RKO (cell line): Measurements from ENCODE around the gene LRRC2.
A peak's percentile ranks its signal among the peaks of the same experiment; 100 is the strongest.
"Not testable (repeated sequence)": the region's sequence is repeated elsewhere in the genome, so short reads cannot be mapped to it uniquely, and the experiment has no call there.

Experiments
- DNase-seq: peaks from one replicate; pipeline ENCODE4 v3.0.0-alpha.2; 2016; ENCODE audit warnings: low spot score

LRRC2 gene

GRCh38 chr3:46497556-46498265 lies 68.4 kb downstream of the LRRC2 start, which contains the start of gene RTP3:
Gene RTP3, plus strand, starts transcription at chr3:46497976. Its CDS starts 87 bp downstream, at chr3:46498063.
- no peak for DNase-seq

GRCh38 chr3:46496746-46497555 lies 69.2 kb downstream of the LRRC2 start:
- no peak for DNase-seq

DNA sequence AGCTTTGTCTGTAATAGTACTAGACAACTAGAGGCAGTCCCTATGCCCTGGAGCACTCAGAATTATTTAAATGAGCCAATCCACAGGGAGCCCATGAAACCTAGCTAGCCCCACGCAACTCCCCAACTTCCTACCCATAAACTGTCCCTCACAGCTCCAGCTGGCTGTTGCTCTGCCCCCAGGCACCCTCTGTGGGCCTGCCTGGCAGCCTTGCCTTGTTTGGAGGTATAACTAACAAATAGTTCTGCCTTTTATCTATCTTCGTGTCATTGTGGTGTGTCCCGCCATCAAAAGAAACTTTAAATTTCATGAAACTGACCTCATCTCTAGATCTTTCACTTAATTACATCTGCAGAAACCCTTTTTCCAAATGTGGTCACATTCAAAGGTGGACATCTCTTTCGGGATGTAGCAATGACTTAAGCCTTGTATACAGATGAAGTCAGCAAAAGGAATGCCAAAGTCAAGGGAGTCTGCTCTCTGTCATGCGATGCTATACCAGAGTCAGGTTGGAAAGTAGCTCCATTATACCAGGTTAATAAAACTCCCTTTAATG lies 70.1 kb downstream of the LRRC2 start:
- DNase-seq, result no peak

GRCh38 chr3:46494491-46494890 lies 71.6 kb downstream of the LRRC2 start:
- DNase-seq, result not testable (repeated sequence)

GRCh38 chr3:46492890-46493547 lies 73.1 kb downstream of the LRRC2 start:
- DNase-seq, result no peak

DNA sequence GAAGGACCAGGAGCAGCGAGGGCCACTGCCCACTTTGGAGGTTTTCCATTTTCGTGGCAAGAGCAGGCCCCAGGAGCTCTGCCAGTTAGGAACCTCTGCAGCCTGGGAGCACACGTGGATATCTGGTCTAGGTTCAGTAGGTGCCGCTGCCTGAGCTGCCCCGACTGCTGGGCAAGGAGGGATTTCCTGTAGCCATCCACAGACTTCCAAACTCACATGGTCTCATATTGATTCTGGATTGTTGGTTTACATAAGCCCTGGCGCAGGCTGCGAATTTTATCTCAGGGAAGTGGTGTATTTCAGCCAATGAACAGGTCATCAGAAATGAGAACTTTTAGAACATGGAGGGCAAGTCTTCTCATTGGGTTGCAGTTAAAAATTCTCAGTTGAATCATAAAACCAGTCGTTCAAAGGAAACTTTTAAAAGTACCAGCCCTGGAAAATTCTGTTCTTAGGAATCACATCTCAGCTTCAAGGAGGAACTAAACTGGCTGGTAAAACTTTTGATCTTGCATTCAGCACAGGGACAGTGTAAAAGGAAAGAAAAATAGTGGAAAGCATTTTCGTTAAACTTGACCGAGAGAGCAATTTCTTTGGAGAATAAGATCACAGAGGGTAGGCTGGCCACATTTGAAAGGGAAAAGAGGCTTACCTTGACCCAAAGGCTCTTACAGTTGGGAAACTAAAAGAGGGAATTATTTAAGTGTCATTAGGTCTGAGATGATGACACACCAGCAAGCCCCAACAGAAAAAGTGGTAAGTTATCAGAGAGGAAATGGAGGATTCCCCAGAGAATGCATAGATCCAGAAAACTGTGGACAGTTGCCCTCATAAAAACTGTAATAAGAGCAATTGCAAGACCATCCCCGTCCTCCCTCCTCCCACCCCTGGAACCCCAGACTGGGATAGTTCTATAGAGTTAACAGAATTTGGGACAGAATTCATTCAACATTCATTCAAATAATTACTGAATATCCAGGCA lies 74.7 kb downstream of the LRRC2 start:
- DNase-seq, result no peak

GRCh38 chr3:46490338-46491084 lies 75.6 kb downstream of the LRRC2 start:
- no peak for DNase-seq

- no peak for DNase-seq
Measured at GRCh38 chr3:46489875-46490274, 76.2 kb downstream of the LRRC2 start.

- DNase-seq, result no peak
Measured at GRCh38 chr3:46489381-46489780, 76.7 kb downstream of the LRRC2 start.

DNA sequence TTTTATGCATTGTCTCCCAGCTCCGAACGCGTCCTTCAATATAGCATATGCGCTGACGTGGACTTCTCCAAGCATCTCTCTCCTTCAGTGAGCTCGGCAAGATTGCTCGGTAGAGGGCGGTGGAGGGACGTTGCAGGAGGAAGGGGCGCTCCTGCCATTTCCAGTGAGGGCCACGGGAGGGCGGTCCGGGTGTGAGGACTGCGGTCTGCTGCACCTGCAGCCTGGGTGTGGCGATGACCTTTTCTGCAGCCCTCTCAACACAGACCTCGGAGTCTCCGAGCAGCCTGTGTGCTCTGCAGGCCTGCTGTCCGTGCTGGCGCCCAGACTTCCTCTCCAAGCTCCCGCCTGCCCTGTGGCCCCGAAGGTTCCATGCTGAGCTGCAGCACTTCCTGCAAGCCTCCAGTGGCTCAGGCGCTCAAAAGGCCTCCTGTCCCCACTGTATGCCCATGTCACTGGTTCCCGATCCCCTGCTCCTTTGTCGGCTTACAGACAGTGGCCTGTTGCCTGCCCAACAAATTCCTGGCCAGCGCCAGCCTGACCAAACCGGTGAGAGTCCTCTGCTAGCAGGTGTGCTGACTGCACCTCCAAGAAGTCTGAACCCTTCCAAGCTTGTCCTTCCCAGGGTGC lies 77.3 kb downstream of the LRRC2 start:
- DNase-seq, result peak; percentile 81

GRCh38 chr3:46485779-46486175 lies 80.3 kb downstream of the LRRC2 start:
- no peak for DNase-seq

DNA sequence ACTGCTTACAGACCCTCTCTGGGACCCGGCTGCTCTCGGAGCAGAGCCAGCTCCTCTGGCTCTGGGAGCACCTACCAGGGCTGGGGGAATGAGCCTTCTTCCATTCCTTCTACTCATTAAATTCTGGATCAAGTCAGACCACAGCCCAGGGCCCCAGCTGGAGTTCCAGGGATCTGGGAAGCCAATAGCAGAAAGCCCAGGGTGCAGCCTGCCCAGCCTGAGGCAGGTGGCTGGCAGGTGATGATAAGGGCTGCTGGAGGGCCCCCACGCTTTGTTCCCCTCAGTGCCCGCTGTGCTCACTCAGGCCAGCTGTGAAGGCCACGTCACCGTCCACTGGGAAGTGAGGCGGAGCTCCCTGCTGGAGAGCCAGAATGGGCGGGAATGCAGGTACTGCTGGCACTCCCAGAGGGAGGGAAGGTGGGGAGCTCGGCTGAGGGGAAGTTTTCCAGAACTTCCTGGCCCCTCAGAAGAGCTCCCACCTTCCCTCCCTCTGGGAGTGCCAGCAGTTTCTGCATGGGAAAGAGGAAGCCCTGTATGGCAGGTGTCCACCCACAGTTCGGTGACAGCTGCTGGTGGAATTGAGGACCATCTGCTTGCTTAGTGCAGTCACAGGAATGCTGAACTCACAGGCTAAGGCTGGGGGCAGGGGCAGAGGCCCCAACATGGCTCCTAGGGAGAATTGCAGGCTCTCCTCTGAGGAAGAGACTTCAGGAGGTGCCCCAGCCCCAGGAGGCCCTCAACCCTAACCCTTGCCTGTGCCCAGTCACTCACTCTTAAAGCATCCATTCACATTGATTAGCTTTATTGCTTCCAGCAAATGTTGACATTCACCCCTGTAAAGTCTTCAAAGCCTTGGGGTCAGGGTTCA lies 81.0 kb downstream of the LRRC2 start:
- DNase-seq, result no peak

DNA sequence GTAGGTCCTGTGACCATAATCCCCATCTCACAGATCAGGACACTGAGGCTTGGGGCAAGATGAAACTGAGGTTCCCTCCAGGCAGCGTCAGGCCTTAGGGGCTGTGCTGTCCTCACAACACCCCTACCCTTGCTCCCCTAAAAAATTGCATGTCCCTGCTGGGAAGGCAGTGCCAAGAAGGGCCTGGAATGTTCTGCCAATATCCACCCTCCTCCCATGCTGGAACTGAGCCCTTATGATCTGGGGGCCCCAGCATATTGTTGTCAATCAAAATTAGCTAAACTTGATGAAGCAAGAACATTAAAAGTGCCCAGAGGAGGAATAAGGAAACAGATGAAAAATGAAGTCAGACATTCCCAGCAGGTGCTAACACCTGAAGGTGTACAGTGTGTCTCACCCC lies 81.7 kb downstream of the LRRC2 start:
- DNase-seq, result no peak

- no peak for DNase-seq
Measured at GRCh38 chr3:46483825-46484224, 82.3 kb downstream of the LRRC2 start.

GRCh38 chr3:46482632-46483350 lies 83.3 kb downstream of the LRRC2 start:
- no peak for DNase-seq

- no peak for DNase-seq
Measured at GRCh38 chr3:46481636-46482035, 84.5 kb downstream of the LRRC2 start.

DNA sequence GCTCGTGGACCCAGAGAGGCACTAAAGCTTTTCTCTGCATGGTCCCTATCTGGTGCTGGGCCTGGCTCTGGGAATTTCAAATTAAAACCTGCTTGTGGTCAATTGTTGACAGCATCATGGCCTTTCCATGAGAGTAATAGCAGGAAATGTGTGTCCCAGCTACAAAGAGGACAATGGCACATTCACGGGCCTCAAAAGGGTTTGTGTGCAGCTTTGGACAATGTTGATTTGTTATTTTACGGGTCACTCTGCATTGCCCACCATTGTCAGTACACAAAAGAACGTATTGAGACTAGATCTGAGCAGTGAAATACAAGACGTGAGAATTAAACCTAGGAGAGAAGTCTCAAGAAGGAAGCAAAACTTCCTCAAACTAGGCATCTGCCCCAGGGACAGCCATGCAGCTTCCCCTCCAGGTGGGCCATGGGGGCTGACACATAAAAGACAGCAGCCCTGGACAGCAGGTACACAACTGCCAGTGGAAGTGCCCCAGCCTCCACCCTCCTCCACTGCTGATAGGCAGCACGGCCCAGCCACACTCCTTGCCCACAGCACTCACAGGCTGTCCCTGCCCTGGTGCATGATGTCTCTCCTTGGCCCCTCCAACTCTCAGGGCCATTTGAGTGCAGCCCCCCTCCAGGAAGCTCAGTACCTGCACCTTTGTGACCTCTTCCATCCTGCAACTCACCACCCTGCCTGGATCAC lies 85.5 kb downstream of the LRRC2 start:
- DNase-seq, result no peak

DNA sequence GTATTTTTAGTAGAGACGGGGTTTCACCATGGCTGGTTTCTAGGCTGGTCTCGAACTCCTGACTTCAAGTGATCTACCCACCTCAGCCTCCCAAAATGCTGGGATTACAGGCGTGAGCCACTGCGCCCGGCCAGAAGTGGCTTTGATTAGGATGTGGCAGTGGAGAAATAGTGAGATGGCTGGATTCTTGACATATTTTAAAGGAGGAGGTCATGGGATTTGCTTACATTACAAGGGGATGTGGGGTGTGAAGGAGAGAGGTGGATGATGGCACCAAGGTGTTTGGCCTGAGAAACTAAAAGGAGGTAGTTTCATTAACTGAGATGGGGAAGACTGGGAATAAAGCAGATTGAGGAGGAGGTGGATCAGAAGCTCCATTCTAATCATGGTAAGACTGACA lies 86.4 kb downstream of the LRRC2 start:
- DNase-seq, result no peak
